ENCODE data around the gene BCHE. TPM values are rescaled to one million over a fixed set of nuclear protein-coding genes. Genes with fewer than 3 reads are reported as not detected.

The BCHE gene
- polyA plus RNA-seq (2013, experiment 1 of 2), result 0.76 TPM
- polyA plus RNA-seq (2013, experiment 2 of 2), result 0.88 TPM

GRCh38 chr3:165837058-165837525, at the start of gene BCHE:
Gene BCHE (minus strand): TSS chr3:165837423. CDS start chr3:165831033, 6,390 bp downstream.
- peak within 1 kb of the TSS; percentile 38 for H3K56ac ChIP-seq (ENCODE audit: low read length)
- H2BK5ac ChIP-seq (ENCODE audit: low read length), result no peak within 1 kb of the TSS
- no peak within 1 kb of the TSS for H2AK5ac ChIP-seq (ENCODE audit: low read length)
- H3K27me3 ChIP-seq (ENCODE audit: insufficient read depth, low read length, poor library complexity), result no peaks in the 10 kb centered on the region
- H3K79me2 ChIP-seq (ENCODE audit: control insufficient read depth, insufficient read depth, low read length), result no peaks in the 10 kb centered on the region
- DNase-seq, result peak; percentile 61
- no peaks in the 10 kb centered on the region for H3K79me1 ChIP-seq (ENCODE audit: low read length)
- H3K23ac ChIP-seq (ENCODE audit: low read length), result no peak within 1 kb of the TSS
- no CpG with 5 or more reads among the region's 6 CpGs for WGBS (ENCODE audit: extremely low coverage, insufficient coverage, low lambda C conversion rate)
- H3K27ac ChIP-seq (ENCODE audit: low read depth, low read length), result no peak within 1 kb of the TSS
- H4K5ac ChIP-seq (ENCODE audit: low read length), result no peak within 1 kb of the TSS
- peak within 1 kb of the TSS; percentile 14 for H3K4me2 ChIP-seq (ENCODE audit: low read length)
- H2BK15ac ChIP-seq (replicated peaks; ENCODE audit: low read depth), result no peak within 1 kb of the TSS
- H3K36me3 ChIP-seq (ENCODE audit: control insufficient read depth, insufficient read depth, low read length), result no peaks in the 10 kb centered on the region
- no peak within 1 kb of the TSS for H3K18ac ChIP-seq (ENCODE audit: low read length)
- no peak within 1 kb of the TSS for H2BK120ac ChIP-seq (ENCODE audit: low read depth, low read length)
- no peak within 1 kb of the TSS for H3K4ac ChIP-seq (ENCODE audit: low read depth, low read length)
- no peaks in the 10 kb centered on the region for H3K4me1 ChIP-seq (ENCODE audit: control insufficient read depth, low read depth, low read length)
- no peak within 1 kb of the TSS for H4K8ac ChIP-seq (ENCODE audit: low read depth, low read length)
- no peak within 1 kb of the TSS for H3K4me3 ChIP-seq (ENCODE audit: low read length)
- H3K9ac ChIP-seq (ENCODE audit: low read length), result peak within 1 kb of the TSS; percentile 2

- no peaks in the 10 kb centered on the region for H3K79me2 ChIP-seq (ENCODE audit: control insufficient read depth, insufficient read depth, low read length)
- WGBS (ENCODE audit: extremely low coverage, insufficient coverage, low lambda C conversion rate), result no CpG with 5 or more reads among the region's 5 CpGs
These were observed 48.5 kb upstream of the BCHE start for GRCh38 chr3:165885558-165886270.

DNA sequence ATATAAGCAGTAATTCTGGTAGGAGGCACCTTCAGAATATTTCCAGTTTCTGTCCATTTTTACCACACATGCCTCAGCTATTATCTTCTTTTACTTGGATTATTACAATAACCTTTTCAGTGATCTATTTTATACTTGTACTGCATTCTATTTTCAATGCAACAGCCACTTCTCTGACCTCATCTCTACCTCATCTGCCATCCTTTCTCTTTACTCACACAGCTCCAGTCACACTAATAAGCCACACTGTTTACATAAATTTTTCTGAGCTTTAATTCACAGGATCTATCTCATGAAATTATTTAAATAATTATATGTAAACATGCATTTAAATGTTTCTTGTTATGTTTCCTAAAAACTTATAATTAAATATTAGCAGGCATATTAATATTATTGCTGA, 47.3 kb upstream of the BCHE start:
- Histone ChIP-seq H3K18ac (ENCODE audit: low read length) (no peak overlapping the region), H2BK120ac (ENCODE audit: low read depth, low read length) (no peak overlapping the region), H3K4me2 (ENCODE audit: low read length) (no peak overlapping the region), H3K27me3 (ENCODE audit: insufficient read depth, low read length, poor library complexity) (no peaks in the 10 kb centered on the region), H2BK5ac (ENCODE audit: low read length) (no peak overlapping the region), H3K4me1 (ENCODE audit: control insufficient read depth, low read depth, low read length) (no peaks in the 10 kb centered on the region), H4K5ac (ENCODE audit: low read length) (no peak overlapping the region), H2BK15ac (replicated peaks; ENCODE audit: low read depth) (no peak overlapping the region), H3K36me3 (ENCODE audit: control insufficient read depth, insufficient read depth, low read length) (no peaks in the 10 kb centered on the region), H3K4me3 (ENCODE audit: low read length) (no peak overlapping the region), H3K9ac (ENCODE audit: low read length) (no peak overlapping the region), H3K79me1 (ENCODE audit: low read length) (no peaks in the 10 kb centered on the region), H2AK5ac (ENCODE audit: low read length) (no peak overlapping the region), H3K4ac (ENCODE audit: low read depth, low read length) (no peak overlapping the region), H3K23ac (ENCODE audit: low read length) (no peak overlapping the region), H3K27ac (ENCODE audit: low read depth, low read length) (no peak overlapping the region), H4K8ac (ENCODE audit: low read depth, low read length) (no peak overlapping the region), H3K79me2 (ENCODE audit: control insufficient read depth, insufficient read depth, low read length) (no peaks in the 10 kb centered on the region), H3K56ac (ENCODE audit: low read length) (no peak overlapping the region)
- no peak for DNase-seq

More at GRCh38 chr3:165885558-165886270, 48.5 kb upstream of the BCHE start:
- Histone ChIP-seq H3K4me1 (ENCODE audit: control insufficient read depth, low read depth, low read length) (no peaks in the 10 kb centered on the region), H3K4me2 (ENCODE audit: low read length) (no peak overlapping the region), H3K9ac (ENCODE audit: low read length) (no peak overlapping the region), H3K27ac (ENCODE audit: low read depth, low read length) (no peak overlapping the region), H4K8ac (ENCODE audit: low read depth, low read length) (no peak overlapping the region), H2BK5ac (ENCODE audit: low read length) (no peak overlapping the region), H3K36me3 (ENCODE audit: control insufficient read depth, insufficient read depth, low read length) (no peaks in the 10 kb centered on the region), H2AK5ac (ENCODE audit: low read length) (no peak overlapping the region), H3K79me1 (ENCODE audit: low read length) (no peaks in the 10 kb centered on the region), H3K56ac (ENCODE audit: low read length) (no peak overlapping the region), H3K4ac (ENCODE audit: low read depth, low read length) (no peak overlapping the region), H3K23ac (ENCODE audit: low read length) (no peak overlapping the region), H3K27me3 (ENCODE audit: insufficient read depth, low read length, poor library complexity) (no peaks in the 10 kb centered on the region), H3K4me3 (ENCODE audit: low read length) (no peak overlapping the region), H3K18ac (ENCODE audit: low read length) (no peak overlapping the region), H2BK120ac (ENCODE audit: low read depth, low read length) (no peak overlapping the region), H4K5ac (ENCODE audit: low read length) (no peak overlapping the region), H2BK15ac (replicated peaks; ENCODE audit: low read depth) (no peak overlapping the region)
- DNase-seq, result peak; percentile 21

DNA sequence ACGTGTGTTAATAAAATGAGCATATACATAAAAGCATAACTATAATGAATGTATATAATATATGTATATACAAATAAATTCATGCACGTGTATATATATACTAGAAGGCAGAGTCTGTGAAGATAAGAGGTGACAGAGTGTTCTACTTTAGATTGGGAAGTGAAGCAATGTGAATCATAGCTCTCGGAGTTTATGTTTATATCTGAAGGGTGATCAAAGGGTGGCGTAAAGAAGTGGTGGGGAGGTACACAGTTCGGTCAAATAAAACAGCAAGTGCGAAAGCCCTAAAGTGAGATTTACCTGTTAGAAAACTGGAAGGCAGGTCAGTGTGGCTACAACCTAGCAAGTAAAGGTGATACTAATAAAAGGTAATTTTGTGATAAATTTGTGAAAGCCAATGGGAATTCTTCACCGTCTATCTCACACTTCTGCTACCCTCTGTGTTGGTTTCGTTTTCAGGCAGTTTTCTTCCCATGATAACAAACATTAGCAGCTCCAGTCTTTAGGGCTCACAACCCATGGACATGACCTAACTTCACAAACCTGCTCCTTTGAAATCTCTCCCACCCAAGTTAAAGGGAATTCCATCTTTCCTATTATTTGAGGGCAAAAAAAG, 46.7 kb upstream of the BCHE start:
- DNase-seq, result no peak
- WGBS (ENCODE audit: extremely low coverage, insufficient coverage, low lambda C conversion rate), result no CpG with 5 or more reads among the region's 8 CpGs
- H3K18ac ChIP-seq (ENCODE audit: low read length), result no peak overlapping the region
- H3K4ac ChIP-seq (ENCODE audit: low read depth, low read length), result no peak overlapping the region
- H3K79me2 ChIP-seq (ENCODE audit: control insufficient read depth, insufficient read depth, low read length), result no peaks in the 10 kb centered on the region
- no peak overlapping the region for H3K56ac ChIP-seq (ENCODE audit: low read length)
- no peaks in the 10 kb centered on the region for H3K36me3 ChIP-seq (ENCODE audit: control insufficient read depth, insufficient read depth, low read length)
- H4K8ac ChIP-seq (ENCODE audit: low read depth, low read length), result no peak overlapping the region
- H4K5ac ChIP-seq (ENCODE audit: low read length), result no peak overlapping the region
- no peak overlapping the region for H3K27ac ChIP-seq (ENCODE audit: low read depth, low read length)
- H2BK15ac ChIP-seq (replicated peaks; ENCODE audit: low read depth), result no peak overlapping the region
- H3K23ac ChIP-seq (ENCODE audit: low read length), result no peak overlapping the region
- no peak overlapping the region for H2BK120ac ChIP-seq (ENCODE audit: low read depth, low read length)
- no peak overlapping the region for H2BK5ac ChIP-seq (ENCODE audit: low read length)
- H3K4me1 ChIP-seq (ENCODE audit: control insufficient read depth, low read depth, low read length), result no peaks in the 10 kb centered on the region
- no peak overlapping the region for H3K4me2 ChIP-seq (ENCODE audit: low read length)
- H3K79me1 ChIP-seq (ENCODE audit: low read length), result no peaks in the 10 kb centered on the region
- H2AK5ac ChIP-seq (ENCODE audit: low read length), result no peak overlapping the region
- no peak overlapping the region for H3K4me3 ChIP-seq (ENCODE audit: low read length)
- H3K9ac ChIP-seq (ENCODE audit: low read length), result no peak overlapping the region
- no peaks in the 10 kb centered on the region for H3K27me3 ChIP-seq (ENCODE audit: insufficient read depth, low read length, poor library complexity)

DNA sequence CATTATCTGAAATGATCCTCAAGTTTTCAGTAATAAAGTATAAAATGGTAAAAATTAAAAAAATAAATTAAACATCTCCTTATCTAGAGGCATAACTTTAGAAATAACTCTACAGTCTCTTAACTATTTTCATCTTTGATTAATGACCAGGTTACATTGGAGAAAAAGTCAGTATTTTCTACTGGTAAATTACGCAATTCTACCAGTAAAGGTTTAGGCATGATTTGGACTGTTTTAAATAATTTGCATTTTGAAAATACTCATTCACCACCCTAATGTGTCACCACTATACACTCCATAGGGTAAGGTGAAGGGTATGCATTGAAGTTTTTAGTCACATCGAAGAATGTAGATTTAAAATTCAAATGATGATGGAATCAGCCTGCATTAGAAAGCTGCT, 45.9 kb upstream of the BCHE start:
- Histone ChIP-seq H2BK15ac (replicated peaks; ENCODE audit: low read depth) (no peak overlapping the region), H3K4me3 (ENCODE audit: low read length) (no peak overlapping the region), H3K36me3 (ENCODE audit: control insufficient read depth, insufficient read depth, low read length) (no peaks in the 10 kb centered on the region), H3K4ac (ENCODE audit: low read depth, low read length) (no peak overlapping the region), H3K79me2 (ENCODE audit: control insufficient read depth, insufficient read depth, low read length) (no peaks in the 10 kb centered on the region), H3K27ac (ENCODE audit: low read depth, low read length) (no peak overlapping the region), H3K27me3 (ENCODE audit: insufficient read depth, low read length, poor library complexity) (no peaks in the 10 kb centered on the region), H2BK120ac (ENCODE audit: low read depth, low read length) (no peak overlapping the region), H3K56ac (ENCODE audit: low read length) (no peak overlapping the region), H3K79me1 (ENCODE audit: low read length) (no peaks in the 10 kb centered on the region), H4K5ac (ENCODE audit: low read length) (no peak overlapping the region), H2BK5ac (ENCODE audit: low read length) (no peak overlapping the region), H3K4me1 (ENCODE audit: control insufficient read depth, low read depth, low read length) (no peaks in the 10 kb centered on the region), H3K23ac (ENCODE audit: low read length) (no peak overlapping the region), H3K4me2 (ENCODE audit: low read length) (no peak overlapping the region), H3K18ac (ENCODE audit: low read length) (no peak overlapping the region), H2AK5ac (ENCODE audit: low read length) (no peak overlapping the region), H3K9ac (ENCODE audit: low read length) (no peak overlapping the region), H4K8ac (ENCODE audit: low read depth, low read length) (no peak overlapping the region)
- DNase-seq, result no peak
- no CpG with 5 or more reads among the region's 2 CpGs for WGBS (ENCODE audit: extremely low coverage, insufficient coverage, low lambda C conversion rate)
